ENCODE data around the gene CASQ1. TPM values are rescaled to one million over a fixed set of nuclear protein-coding genes. Genes with fewer than 3 reads are reported as not detected.

CASQ1 gene
- total and polyA plus RNA-seq, 9 of the 15 experiments (the other 6 are each of a cell fraction or from before 2014, with no cell fraction given) = not detected

DNA sequence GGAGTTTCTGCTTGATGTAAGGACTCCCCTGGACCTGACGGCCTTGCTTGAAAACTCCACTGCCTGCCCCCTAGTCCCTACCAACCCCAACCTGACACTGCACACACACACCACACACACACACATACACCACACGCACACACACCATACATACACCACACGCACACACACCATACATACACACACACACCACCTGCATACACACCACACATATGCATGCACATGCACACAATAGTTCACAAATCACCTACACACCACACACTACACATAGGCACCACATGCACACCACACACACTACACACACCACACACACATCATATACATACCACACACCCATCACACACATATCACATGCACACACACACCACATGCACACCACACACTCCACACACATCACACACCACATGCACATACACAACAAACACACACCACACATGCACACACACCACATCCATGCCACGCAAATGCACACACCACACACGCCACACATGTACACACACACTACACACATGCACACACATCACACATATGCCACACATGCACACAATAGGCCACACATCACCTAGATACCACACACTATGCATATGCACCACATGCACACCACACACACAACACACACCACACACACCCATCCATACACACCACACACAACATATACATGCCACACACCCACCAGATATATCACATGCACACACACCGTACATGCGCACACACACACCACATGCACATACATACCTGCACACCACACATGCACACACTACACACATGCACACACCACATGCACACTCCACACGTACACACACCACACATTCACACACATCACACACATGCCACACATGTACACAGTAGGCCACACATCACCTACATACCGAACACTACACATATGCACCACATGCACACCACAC is 3.7 kb downstream of the CASQ1 start:
- Histone ChIP-seq H2AFZ (ENCODE audit: low read depth, low read length) (peak overlapping the region; percentile 83), H3K4me1 (replicated peaks in 1 of 2; ENCODE audit: control insufficient read depth in 2 of 2, insufficient read depth in 2 of 2, low read length in 2 of 2) (peaks cover 4 to 10% of the 10 kb centered on the region in 2 experiments), H3K27me3 (ENCODE audit: control insufficient read depth in 2 of 2, insufficient read depth in 2 of 2, low read length in 2 of 2) (peaks cover 16 to 37% of the 10 kb centered on the region in 2 experiments; a peak in 3 of 5 replicates), H3K27ac (ENCODE audit: extremely low read depth, low read depth, low read length) (no peak overlapping the region), H3K36me3 (ENCODE audit: control insufficient read depth, insufficient read depth, low read length) (no peaks in the 10 kb centered on the region; the same call in 2 of the 3 replicates), H3K9me3 (replicated peaks; ENCODE audit: control insufficient read depth, insufficient read depth, low read depth, low read length) (no peaks in the 10 kb centered on the region), H4K20me1 (replicated peaks; ENCODE audit: control insufficient read depth, insufficient read depth, low read length) (no peaks in the 10 kb centered on the region), H3K4me3 (no peak overlapping the region), H3K4me2 (ENCODE audit: insufficient read depth, low read length) (no peak overlapping the region; the same call in 1 of the 2 replicates), H3K79me2 (ENCODE audit: control insufficient read depth, insufficient read depth, low read length) (no peaks in the 10 kb centered on the region), H3K9me1 (ENCODE audit: control insufficient read depth, insufficient read depth, low read length) (no peaks in the 10 kb centered on the region), H3K9ac (ENCODE audit: insufficient read depth in 1 of 2, low read depth in 2 of 2, low read length in 2 of 2) (peak overlapping the region in 1 of 2 experiments; percentile 83; a peak in 1 of 4 replicates)
- DNase-seq (ENCODE audit: extremely low read depth in 1 of 4, low spot score in 3 of 4) (no peak), ATAC-seq (no peak), FAIRE-seq (peak; percentile 73)
- 64% methylated on average over 8 of the region's 9 CpGs for WGBS (ENCODE audit: insufficient coverage, low coverage, missing lambda C conversion rate)
- no TSS peak for BruUV-seq (replicated peaks)
- ChIA-PET CTCF (ENCODE audit: low intra/inter-chr PET ratio) (interaction anchor here (0.6 to 2.4 kb wide), 7 partner anchors 25 to 498 kb away, joined by 3 to 13 read pairs (median 8); no protein-coding TSS in a partner anchor), POLR2A (interaction anchor here (0.7 to 1.6 kb wide), 3 partner anchors 27 to 182 kb away, joined by 3 to 9 read pairs (median 4); no protein-coding TSS in a partner anchor)
- intact Hi-C loops (cut with micrococcal nuclease) (loop anchor here (1.0 to 10.0 kb wide), 5 partner anchors 58 to 411 kb away; no protein-coding TSS in a partner anchor), in situ Hi-C loops (cut with MboI) (no loop called here)
- TF ChIP-seq ZNF239 (CRISPR knock-in tag; IDR thresholded peaks at IDR 0.05) = no peak
- TF ChIP-seq PPARD (CRISPR knock-in tag; IDR thresholded peaks at IDR 0.05) = no peak
- TF ChIP-seq, protein P1, sequence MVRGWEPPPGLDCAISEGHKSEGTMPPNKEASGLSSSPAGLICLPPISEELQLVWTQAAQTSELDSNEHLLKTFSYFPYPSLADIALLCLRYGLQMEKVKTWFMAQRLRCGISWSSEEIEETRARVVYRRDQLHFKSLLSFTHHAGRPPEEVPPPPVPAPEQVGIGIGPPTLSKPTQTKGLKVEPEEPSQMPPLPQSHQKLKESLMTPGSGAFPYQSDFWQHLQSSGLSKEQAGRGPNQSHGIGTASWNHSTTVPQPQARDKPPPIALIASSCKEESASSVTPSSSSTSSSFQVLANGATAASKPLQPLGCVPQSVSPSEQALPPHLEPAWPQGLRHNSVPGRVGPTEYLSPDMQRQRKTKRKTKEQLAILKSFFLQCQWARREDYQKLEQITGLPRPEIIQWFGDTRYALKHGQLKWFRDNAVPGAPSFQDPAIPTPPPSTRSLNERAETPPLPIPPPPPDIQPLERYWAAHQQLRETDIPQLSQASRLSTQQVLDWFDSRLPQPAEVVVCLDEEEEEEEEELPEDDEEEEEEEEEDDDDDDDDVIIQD (CRISPR knock-in tag; IDR thresholded peaks at IDR 0.05) = no peak
- TF ChIP-seq, protein P2, sequence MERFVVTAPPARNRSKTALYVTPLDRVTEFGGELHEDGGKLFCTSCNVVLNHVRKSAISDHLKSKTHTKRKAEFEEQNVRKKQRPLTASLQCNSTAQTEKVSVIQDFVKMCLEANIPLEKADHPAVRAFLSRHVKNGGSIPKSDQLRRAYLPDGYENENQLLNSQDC (CRISPR knock-in tag; IDR thresholded peaks at IDR 0.05) = no peak
- TF ChIP-seq KDM1A (IDR thresholded peaks at IDR 0.05) = peak in 1 of 2 experiments; percentile 52; a peak in 1 of 4 replicates
- no peak for TF ChIP-seq ZNF23 (CRISPR knock-in tag; IDR thresholded peaks at IDR 0.05)
- TF ChIP-seq EGR1 (conservative IDR thresholded peaks at IDR 0.05) = no peak
- no peak for TF ChIP-seq MAFG (tag; conservative IDR thresholded peaks at IDR 0.05)
- TF ChIP-seq CBX1 (IDR thresholded peaks at IDR 0.05; ENCODE audit: low read depth) = no peak
- no peak for TF ChIP-seq NR3C1 (CRISPR knock-in tag; IDR thresholded peaks at IDR 0.05)
- TF ChIP-seq ZBED1 (IDR thresholded peaks at IDR 0.05) = no peak
- TF ChIP-seq KAT2B (IDR thresholded peaks at IDR 0.05; ENCODE audit: low read depth, low read length) = no peak
- no peak for TF ChIP-seq ZNF174 (CRISPR knock-in tag; IDR thresholded peaks at IDR 0.05)
- TF ChIP-seq CREBBP (IDR thresholded peaks at IDR 0.05; ENCODE audit: low read depth, low read length) = no peak
- no peak for TF ChIP-seq NCOA2 (IDR thresholded peaks at IDR 0.05; ENCODE audit: partially characterized antibody in 2 of 2)
- TF ChIP-seq ZBTB26 (CRISPR knock-in tag; IDR thresholded peaks at IDR 0.05) = peak; percentile 13; the same call in 1 of the 2 replicates
- no peak for TF ChIP-seq ARNT (IDR thresholded peaks at IDR 0.05)
- TF ChIP-seq LEF1 (IDR thresholded peaks at IDR 0.05) = no peak
- no peak for TF ChIP-seq CHCHD3 (CRISPR knock-in tag; IDR thresholded peaks at IDR 0.05)
- no peak for TF ChIP-seq ZNF717 (CRISPR knock-in tag; IDR thresholded peaks at IDR 0.05)
- TF ChIP-seq CBX8 (IDR thresholded peaks at IDR 0.05; ENCODE audit: borderline replicate concordance, extremely low read depth, low read depth, low read length, poor library complexity, severe bottlenecking) = no peak

Measured in K562 (cell line).